Endothelial cell of umbilical vein (primary cell): ENCODE measurements around the gene ZNF285.

Source experiments
- EZH2 ChIP-seq: IDR thresholded peaks from 2 replicates; pipeline ENCODE4 v1.6.1; 2012; ENCODE audit warnings: borderline replicate concordance, low read depth, mild to moderate bottlenecking, moderate library complexity, low read length, inconsistent platforms; ENCODE audit not compliant: severe bottlenecking
- FOS ChIP-seq: IDR thresholded peaks from 2 replicates; pipeline ENCODE4 v1.6.1; 2011; ENCODE audit warnings: mild to moderate bottlenecking, low read length, moderate library complexity, borderline replicate concordance; ENCODE audit not compliant: insufficient read depth
- POLR2A ChIP-seq: IDR thresholded peaks from 2 replicates; pipeline ENCODE4 v1.6.1; 2012; ENCODE audit warnings: low read depth, mild to moderate bottlenecking, control low read depth, low read length
- POLR2AphosphoS5 ChIP-seq: IDR thresholded peaks from 2 replicates; pipeline ENCODE4 v1.6.1; 2012; ENCODE audit warnings: low read depth, mild to moderate bottlenecking, control low read depth, low read length, moderate library complexity; ENCODE audit not compliant: insufficient read depth
- TF ChIP-seq, protein P1 (sequence below), 2 donors: IDR thresholded peaks; 1 replicate in 1 of 2; 2 replicates in 1 of 2; pipeline ENCODE4 v1.5.1; 2011; ENCODE audit warnings: low read length in 2 of 2, mild to moderate bottlenecking in 2 of 2, moderate library complexity in 2 of 2, control low read depth in 1 of 2, inconsistent platforms in 1 of 2, low read depth in 1 of 2; ENCODE audit not compliant: insufficient read depth in 1 of 2; ENCODE audit errors: extremely low read depth in 1 of 2

DNA sequence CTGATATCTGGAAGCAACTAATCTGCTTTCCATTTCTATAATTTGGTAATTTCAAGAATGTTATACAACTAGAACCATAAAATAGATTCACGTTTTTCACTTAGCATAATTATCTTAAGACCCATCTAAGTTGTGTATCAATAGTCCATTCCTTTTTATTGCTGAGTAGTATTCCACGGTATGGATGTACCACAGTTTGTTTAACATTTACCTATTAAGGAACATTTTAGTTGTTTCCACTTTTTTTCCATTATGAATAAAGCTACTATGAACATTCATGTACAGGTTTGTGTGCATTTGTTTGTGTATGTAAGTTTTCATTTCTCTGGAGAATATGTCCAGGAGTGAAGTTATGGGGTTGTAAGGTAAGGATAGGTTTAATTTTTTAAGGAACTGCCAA is 26.6 kb downstream of the ZNF285 start:
- TF ChIP-seq, protein P1, sequence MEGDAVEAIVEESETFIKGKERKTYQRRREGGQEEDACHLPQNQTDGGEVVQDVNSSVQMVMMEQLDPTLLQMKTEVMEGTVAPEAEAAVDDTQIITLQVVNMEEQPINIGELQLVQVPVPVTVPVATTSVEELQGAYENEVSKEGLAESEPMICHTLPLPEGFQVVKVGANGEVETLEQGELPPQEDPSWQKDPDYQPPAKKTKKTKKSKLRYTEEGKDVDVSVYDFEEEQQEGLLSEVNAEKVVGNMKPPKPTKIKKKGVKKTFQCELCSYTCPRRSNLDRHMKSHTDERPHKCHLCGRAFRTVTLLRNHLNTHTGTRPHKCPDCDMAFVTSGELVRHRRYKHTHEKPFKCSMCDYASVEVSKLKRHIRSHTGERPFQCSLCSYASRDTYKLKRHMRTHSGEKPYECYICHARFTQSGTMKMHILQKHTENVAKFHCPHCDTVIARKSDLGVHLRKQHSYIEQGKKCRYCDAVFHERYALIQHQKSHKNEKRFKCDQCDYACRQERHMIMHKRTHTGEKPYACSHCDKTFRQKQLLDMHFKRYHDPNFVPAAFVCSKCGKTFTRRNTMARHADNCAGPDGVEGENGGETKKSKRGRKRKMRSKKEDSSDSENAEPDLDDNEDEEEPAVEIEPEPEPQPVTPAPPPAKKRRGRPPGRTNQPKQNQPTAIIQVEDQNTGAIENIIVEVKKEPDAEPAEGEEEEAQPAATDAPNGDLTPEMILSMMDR (IDR thresholded peaks at IDR 0.05; ENCODE audit: extremely low read depth in 1 of 2, insufficient read depth in 1 of 2, low read depth in 1 of 2, low read length in 2 of 2) = no peak
- no peak for TF ChIP-seq EZH2
- TF ChIP-seq POLR2A = no peak
- no peak for TF ChIP-seq POLR2AphosphoS5
- TF ChIP-seq FOS = no peak
